ENCODE measurements around the gene PPME1.

Gene PPME1

DNA sequence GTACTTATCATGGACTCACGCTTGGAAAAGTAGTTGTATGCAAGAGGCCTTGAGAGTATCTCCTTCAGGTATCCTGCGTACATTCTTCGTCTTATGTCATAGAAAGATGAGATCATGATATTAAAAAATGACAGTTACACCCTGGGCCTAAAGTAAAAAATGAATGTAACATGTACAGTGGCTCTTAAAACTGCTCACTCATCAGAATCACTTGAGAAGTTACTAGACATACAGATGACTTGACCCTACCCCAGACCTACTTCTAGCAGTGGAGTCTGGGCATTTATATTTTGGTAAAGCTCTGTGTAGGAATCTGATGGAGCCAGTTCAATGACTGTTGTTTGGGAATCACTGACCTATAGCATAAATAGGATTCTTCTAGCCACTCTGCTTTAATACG, 54.5 kb downstream of the PPME1 start:
- no peak for DNase-seq (ENCODE audit: low read depth)
- TF ChIP-seq, protein P1, sequence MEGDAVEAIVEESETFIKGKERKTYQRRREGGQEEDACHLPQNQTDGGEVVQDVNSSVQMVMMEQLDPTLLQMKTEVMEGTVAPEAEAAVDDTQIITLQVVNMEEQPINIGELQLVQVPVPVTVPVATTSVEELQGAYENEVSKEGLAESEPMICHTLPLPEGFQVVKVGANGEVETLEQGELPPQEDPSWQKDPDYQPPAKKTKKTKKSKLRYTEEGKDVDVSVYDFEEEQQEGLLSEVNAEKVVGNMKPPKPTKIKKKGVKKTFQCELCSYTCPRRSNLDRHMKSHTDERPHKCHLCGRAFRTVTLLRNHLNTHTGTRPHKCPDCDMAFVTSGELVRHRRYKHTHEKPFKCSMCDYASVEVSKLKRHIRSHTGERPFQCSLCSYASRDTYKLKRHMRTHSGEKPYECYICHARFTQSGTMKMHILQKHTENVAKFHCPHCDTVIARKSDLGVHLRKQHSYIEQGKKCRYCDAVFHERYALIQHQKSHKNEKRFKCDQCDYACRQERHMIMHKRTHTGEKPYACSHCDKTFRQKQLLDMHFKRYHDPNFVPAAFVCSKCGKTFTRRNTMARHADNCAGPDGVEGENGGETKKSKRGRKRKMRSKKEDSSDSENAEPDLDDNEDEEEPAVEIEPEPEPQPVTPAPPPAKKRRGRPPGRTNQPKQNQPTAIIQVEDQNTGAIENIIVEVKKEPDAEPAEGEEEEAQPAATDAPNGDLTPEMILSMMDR (conservative IDR thresholded peaks at IDR 0.05; ENCODE audit: low read depth, low read length), result no peak
- no peak overlapping the region for H3K4me3 ChIP-seq (ENCODE audit: low read length)

- DNase-seq (ENCODE audit: low read depth), result no peak
- TF ChIP-seq, protein P1 (conservative IDR thresholded peaks at IDR 0.05; ENCODE audit: low read depth, low read length), result no peak
- no peak overlapping the region for H3K4me3 ChIP-seq (ENCODE audit: low read length)
Observed at GRCh38 chr11:74226907-74227306, 55.8 kb downstream of the PPME1 start.

GRCh38 chr11:74232311-74232950, 61.3 kb downstream of the PPME1 start:
- TF ChIP-seq, protein P1 (conservative IDR thresholded peaks at IDR 0.05; ENCODE audit: low read depth, low read length), result no peak
- no peak for DNase-seq (ENCODE audit: low read depth)
- no peak overlapping the region for H3K4me3 ChIP-seq (ENCODE audit: low read length)

GRCh38 chr11:74233683-74234082, 62.6 kb downstream of the PPME1 start:
- TF ChIP-seq, protein P1 (conservative IDR thresholded peaks at IDR 0.05; ENCODE audit: low read depth, low read length), result no peak
- no peak for DNase-seq (ENCODE audit: low read depth)
- no peak overlapping the region for H3K4me3 ChIP-seq (ENCODE audit: low read length)

GRCh38 chr11:74235121-74235520, 64.0 kb downstream of the PPME1 start:
- TF ChIP-seq, protein P1 (conservative IDR thresholded peaks at IDR 0.05; ENCODE audit: low read depth, low read length), result no peak
- DNase-seq (ENCODE audit: low read depth), result no peak
- H3K4me3 ChIP-seq (ENCODE audit: low read length), result no peak overlapping the region

- no peak for DNase-seq (ENCODE audit: low read depth)
- no peak overlapping the region for H3K4me3 ChIP-seq (ENCODE audit: low read length)
- TF ChIP-seq, protein P1 (conservative IDR thresholded peaks at IDR 0.05; ENCODE audit: low read depth, low read length), result no peak
Observed at GRCh38 chr11:74237541-74237940, 66.5 kb downstream of the PPME1 start.

- DNase-seq (ENCODE audit: low read depth), result no peak
- H3K4me3 ChIP-seq (ENCODE audit: low read length), result no peak overlapping the region
- TF ChIP-seq, protein P1 (conservative IDR thresholded peaks at IDR 0.05; ENCODE audit: low read depth, low read length), result no peak
Observed at GRCh38 chr11:74238243-74238642, 67.2 kb downstream of the PPME1 start.

Data from retinal pigment epithelial cell (primary cell).